GM15510 (cell line): ENCODE measurements around the gene BIRC5.
A peak's percentile ranks its signal among the peaks of the same experiment; 100 is the strongest.

Experiments
- POLR2A ChIP-seq: IDR thresholded peaks from 3 replicates; pipeline ENCODE4 v1.6.1; 2011; ENCODE audit warnings: borderline replicate concordance; ENCODE audit not compliant: insufficient read length; ENCODE audit errors: extremely low read depth

Gene BIRC5

DNA sequence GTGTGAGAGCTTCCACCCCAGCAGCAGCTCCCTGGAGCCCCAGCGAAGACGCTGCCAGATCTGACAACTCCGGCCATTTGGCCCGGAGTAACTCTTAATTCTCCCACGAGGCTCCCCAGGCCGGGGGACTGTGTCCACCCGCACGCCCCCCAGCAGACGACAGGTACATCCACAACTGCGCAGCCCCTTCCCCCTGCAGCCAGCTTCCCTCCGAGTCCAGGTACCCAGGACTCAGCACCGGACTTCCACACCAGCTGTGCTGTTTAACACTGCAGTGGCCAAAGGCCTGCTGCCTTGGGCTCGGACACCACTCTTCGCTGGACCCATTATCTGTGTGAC is 38.4 kb upstream of the BIRC5 start:
- TF ChIP-seq POLR2A, result peak; percentile 17

DNA sequence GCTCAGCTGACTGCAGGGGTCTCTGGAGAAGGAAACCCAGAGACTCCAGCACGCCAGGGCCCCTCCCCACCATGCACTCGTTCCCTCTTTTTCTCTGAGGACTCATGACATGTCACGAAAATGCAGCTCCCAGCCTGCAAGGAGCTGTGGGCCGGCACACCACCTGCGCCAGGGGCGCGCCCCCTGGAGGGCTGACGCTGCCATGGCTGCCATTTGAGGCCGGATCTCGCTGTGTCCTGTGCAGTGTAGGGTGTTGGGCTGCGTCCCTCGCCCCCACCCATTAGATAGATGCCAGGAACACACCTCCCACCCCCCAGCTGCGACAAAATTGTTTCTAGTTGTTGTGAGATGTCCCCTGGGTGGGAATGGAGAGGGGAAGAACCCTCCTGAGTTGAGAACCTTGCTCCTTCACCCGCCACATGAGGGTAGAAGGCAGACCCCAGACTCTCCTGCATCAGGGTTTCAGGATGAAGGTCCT is 37.5 kb upstream of the BIRC5 start:
- TF ChIP-seq POLR2A, result peak; percentile 44

GRCh38 chr17:78179372-78179771 is 34.7 kb upstream of the BIRC5 start:
- no peak for TF ChIP-seq POLR2A

DNA sequence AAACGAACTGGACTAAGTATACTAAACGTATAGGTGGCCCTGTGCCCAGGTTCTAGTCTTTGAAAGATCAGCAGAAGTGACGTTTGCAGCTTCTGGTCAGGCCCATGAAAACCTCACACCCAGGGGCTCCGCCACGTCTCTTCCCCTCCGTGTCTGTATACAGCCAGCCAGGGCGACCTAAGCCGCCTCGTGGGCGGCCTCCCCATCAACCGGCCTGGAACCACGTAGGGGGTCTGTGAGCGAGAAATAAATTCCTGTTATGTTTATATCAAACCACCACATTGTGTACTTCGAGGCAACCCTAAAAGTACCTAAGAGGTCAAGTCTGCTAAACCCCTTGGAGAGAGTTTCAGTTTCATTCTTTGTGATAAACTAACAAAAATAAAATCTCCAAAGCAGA is 34.0 kb upstream of the BIRC5 start:
- no peak for TF ChIP-seq POLR2A

DNA sequence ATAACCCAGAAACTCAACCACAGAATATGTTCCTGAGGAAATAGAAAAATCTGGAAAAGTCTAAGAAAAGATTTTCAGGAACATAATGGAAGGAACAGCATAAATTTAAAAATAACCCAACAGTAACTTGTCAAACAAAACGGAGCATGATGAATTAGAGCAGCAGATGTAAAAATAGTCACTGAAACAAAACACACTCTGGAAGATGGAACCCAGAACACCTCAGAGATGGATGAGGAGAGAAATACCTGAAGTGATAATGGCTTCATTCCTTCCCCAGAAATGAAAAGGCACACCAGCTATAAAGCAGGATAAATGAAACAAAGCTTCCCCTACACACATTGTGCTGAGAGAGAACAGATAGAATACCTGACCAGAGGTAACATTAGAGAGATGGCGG is 33.5 kb upstream of the BIRC5 start:
- TF ChIP-seq POLR2A, result no peak

GRCh38 chr17:78182504-78182903 is 31.5 kb upstream of the BIRC5 start:
- TF ChIP-seq POLR2A, result no peak

GRCh38 chr17:78183916-78184315 is 30.1 kb upstream of the BIRC5 start:
- TF ChIP-seq POLR2A, result no peak

DNA sequence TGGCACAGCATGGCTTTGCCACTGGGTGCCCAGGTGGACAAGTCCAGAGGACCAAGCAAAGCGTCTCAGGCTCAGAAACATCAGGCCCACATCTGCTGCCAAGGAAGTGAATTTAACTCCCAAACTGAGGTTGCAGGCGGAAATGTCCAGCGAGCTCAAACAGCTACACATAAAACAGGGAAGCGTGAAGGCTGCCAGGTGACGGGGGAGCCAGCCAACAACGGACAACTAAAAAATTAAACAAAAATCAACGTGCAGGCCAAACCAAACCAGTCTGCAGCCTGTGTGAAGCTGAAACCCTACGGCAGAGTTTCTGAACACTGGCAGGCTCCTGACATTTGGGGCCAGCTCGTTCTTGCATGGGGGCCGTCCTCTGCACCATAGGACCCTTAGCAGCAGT is 29.7 kb upstream of the BIRC5 start:
- TF ChIP-seq POLR2A, result no peak

- TF ChIP-seq POLR2A, result no peak
These were observed 29.2 kb upstream of the BIRC5 start for GRCh38 chr17:78184868-78185267.

GRCh38 chr17:78185981-78186691 is 27.9 kb upstream of the BIRC5 start:
- no peak for TF ChIP-seq POLR2A

DNA sequence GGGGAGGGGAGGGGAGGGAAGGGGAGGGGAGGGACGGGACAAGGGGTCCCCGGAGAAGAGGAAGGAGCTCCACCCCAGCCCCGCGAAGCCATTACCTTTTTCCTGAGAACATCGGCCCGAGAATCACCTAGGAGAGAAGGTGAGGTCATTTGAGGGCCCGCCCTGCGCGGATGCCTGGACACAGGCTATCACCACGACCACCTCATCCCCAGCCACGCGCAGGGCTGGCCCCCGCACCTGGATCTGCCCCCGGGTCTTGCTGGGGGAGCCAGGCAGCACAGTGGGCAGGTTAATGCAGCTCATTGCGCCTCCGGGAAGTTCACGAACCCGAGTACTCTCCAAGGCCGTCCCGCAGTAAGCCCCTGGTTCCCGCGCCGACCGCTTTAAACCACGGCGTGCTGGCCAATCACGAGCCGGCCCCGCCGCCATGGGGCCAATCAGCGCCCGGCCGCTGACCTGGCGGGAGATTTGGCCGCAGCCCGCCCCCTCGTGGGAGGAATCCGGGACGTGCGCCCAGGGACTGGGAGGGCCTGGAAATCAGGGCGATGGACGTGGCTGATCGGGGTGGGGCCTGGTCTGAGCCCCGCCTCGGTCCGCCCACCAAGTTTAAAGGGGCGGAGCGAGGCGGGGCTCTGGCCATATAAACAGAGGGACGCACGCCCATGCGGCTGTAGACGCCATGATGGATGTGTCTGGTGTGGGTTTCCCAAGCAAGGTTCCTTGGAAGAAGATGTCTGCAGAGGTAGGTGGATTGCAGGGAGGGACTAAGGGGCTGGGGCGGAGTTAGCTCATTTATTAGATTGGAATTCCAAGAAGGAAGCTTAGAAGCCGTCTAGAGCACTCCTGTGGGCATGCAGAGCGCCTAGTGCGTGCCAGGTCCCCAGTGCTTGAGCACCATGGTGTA is 27.1 kb upstream of the BIRC5 start, which contains the start of the genes AFMID and TK1:
Gene AFMID, plus strand, starts transcription at position 671 of the 904 bp plus-strand sequence. Its CDS starts 9 bp downstream, at position 680.
Gene TK1, minus strand, starts transcription at position 361 of the 904 bp plus-strand sequence. Its CDS starts 58 bp downstream, at position 303.
- peak; percentile 88 for TF ChIP-seq POLR2A

GRCh38 chr17:78196716-78197115 is 17.3 kb upstream of the BIRC5 start:
- no peak for TF ChIP-seq POLR2A

- TF ChIP-seq POLR2A, result no peak
These were observed 16.8 kb upstream of the BIRC5 start for GRCh38 chr17:78197147-78197832.

DNA sequence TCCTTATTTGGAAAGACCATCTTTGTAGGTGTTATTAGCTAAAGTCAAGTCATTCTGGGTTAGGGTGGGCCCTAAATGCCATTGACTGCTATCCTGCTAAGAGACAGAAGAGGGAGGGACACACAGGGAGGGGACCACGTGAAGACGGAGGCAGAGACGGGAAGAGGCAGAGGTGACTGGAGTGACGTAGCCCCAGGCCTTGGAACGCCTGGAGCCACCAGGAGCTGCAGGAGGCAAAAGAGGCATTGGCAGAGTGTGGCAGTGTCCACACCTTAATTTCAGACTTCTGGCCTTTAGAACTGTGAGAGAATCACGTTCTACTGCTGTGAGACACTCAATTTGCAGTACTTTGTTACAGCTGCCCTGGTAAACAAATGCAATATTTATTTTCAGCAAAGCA is 13.6 kb upstream of the BIRC5 start:
- TF ChIP-seq POLR2A, result no peak

- no peak for TF ChIP-seq POLR2A
These were observed 11.4 kb upstream of the BIRC5 start for GRCh38 chr17:78202666-78203065.
